Glutamatergic neuron (in vitro differentiated cells): ENCODE data around the gene ACSBG1. TPM values are rescaled to one million over a fixed set of nuclear protein-coding genes. Genes with fewer than 3 reads are reported as not detected.

Experiments
- DNase-seq: peaks from one replicate; pipeline ENCODE4 v3.0.0; 2022
- H3K27ac Mint-ChIP-seq: one replicate; pipeline ENCODE4 v1.8.0; 2020; ENCODE audit warnings: mild to moderate bottlenecking, mixed read lengths, inconsistent platforms; ENCODE audit not compliant: unreplicated experiment
- H3K27me3 Mint-ChIP-seq: one replicate; pipeline ENCODE4 v1.8.0; 2020; ENCODE audit warnings: mild to moderate bottlenecking, moderate library complexity, mixed read lengths, inconsistent platforms; ENCODE audit not compliant: unreplicated experiment
- H3K36me3 Mint-ChIP-seq: one replicate; pipeline ENCODE4 v1.8.0; 2020; ENCODE audit warnings: mild to moderate bottlenecking, mixed read lengths, inconsistent platforms; ENCODE audit not compliant: unreplicated experiment
- H3K4me1 Mint-ChIP-seq: one replicate; pipeline ENCODE4 v1.8.0; 2020; ENCODE audit warnings: mild to moderate bottlenecking, low read depth, mixed read lengths, inconsistent platforms; ENCODE audit not compliant: unreplicated experiment
- H3K4me3 Mint-ChIP-seq: one replicate; pipeline ENCODE4 v1.8.0; 2020; ENCODE audit warnings: mild to moderate bottlenecking, mixed read lengths, inconsistent platforms; ENCODE audit not compliant: unreplicated experiment
- H3K9me3 Mint-ChIP-seq: one replicate; pipeline ENCODE4 v1.8.0; 2020; ENCODE audit warnings: mild to moderate bottlenecking, moderate library complexity, mixed read lengths, inconsistent platforms; ENCODE audit not compliant: unreplicated experiment
- total RNA-seq: library from RNA; stranded (reverse); fragmentation: NEBNext Ultra II Directional; extraction: Animal tissue kit (Norgen Biotek cat#: 25700); gene quantifications from one replicate; pipeline ENCODE4 v1.2.1, GENCODE V29; 2021; ENCODE audit not compliant: unreplicated experiment
- TF ChIP-seq, protein P1 (sequence below): fragments of 200-600 bp; sonication (generic); IDR thresholded peaks from one replicate; pipeline ENCODE4 v1.5.0; 2021; ENCODE audit not compliant: partially characterized antibody, unreplicated experiment

The ACSBG1 gene
- total RNA-seq, 1 donor from 2014 or later: not detected

DNA sequence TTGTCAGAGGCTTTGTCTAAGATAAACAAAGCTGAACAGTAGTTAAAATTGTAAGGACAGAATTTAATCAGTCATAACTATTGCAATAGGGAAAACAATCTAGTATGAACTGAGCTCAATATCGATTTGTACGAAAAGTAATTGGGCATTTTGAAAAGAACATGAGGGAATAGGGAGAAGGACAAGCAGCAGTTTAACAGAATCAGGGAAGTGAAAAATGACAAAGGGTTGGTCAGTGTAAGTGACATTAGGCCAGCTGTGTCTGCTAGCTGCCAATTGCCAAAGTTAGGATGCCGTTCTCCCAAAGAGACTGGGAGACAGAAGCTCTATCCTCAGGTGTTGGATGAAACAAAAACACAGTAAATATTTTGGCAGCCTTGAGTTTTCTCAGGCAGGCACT, 26.7 kb upstream of the ACSBG1 start:
- Mint-ChIP-seq H3K36me3 (no peaks in the 10 kb centered on the region), H3K27me3 (peaks cover 1% of the 10 kb centered on the region), H3K27ac (no peak overlapping the region), H3K9me3 (peaks cover 2% of the 10 kb centered on the region), H3K4me1 (peaks cover 9% of the 10 kb centered on the region), H3K4me3 (no peak overlapping the region)
- no peak for DNase-seq
- TF ChIP-seq, protein P1, sequence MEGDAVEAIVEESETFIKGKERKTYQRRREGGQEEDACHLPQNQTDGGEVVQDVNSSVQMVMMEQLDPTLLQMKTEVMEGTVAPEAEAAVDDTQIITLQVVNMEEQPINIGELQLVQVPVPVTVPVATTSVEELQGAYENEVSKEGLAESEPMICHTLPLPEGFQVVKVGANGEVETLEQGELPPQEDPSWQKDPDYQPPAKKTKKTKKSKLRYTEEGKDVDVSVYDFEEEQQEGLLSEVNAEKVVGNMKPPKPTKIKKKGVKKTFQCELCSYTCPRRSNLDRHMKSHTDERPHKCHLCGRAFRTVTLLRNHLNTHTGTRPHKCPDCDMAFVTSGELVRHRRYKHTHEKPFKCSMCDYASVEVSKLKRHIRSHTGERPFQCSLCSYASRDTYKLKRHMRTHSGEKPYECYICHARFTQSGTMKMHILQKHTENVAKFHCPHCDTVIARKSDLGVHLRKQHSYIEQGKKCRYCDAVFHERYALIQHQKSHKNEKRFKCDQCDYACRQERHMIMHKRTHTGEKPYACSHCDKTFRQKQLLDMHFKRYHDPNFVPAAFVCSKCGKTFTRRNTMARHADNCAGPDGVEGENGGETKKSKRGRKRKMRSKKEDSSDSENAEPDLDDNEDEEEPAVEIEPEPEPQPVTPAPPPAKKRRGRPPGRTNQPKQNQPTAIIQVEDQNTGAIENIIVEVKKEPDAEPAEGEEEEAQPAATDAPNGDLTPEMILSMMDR: no peak

DNA sequence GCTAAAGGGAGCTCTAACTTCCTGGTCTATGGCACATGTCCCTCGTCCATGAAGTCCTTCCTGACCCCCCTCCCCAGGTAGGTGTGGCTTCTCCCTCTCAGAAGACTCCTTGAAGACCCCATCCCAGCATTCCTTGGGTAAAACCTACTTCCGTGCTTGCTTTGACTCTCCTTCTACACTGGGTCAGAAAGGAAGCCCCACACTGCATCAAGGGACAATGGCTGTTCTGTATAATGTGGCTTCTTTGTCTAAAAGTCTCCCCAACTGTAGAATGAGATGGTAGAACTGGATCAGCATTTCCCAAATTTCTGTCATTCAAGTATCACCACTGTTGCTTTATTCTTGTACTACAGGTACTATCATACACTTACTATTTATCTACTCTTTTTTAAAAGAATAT, 26.1 kb upstream of the ACSBG1 start:
- Mint-ChIP-seq H3K4me3 (peak overlapping the region; percentile 50), H3K36me3 (no peaks in the 10 kb centered on the region), H3K4me1 (peaks cover 9% of the 10 kb centered on the region), H3K9me3 (peaks cover 2% of the 10 kb centered on the region), H3K27me3 (no peaks in the 10 kb centered on the region), H3K27ac (peak overlapping the region; percentile 3)
- no peak for DNase-seq
- TF ChIP-seq, protein P1: no peak

DNA sequence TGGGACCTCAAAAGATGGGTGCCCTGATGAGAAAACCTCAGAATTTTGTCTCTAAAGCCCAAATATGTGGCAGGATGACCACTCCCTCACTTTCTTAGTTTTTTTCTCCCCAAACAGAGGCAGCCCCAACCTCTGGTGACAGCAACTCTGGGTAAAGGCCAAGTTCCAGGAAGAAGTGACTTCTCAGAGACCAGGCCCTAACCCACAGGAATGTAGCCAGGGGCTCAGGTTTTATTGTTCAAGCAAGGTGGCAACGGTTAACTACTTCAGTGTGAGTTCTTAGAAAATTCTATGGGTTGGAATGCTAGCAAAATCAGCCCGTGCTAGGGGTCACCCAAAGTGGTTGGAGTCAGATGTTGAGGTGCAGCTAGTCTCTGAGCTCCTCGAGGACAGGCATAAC, 24.9 kb upstream of the ACSBG1 start:
- no peak overlapping the region for H3K27ac Mint-ChIP-seq
- H3K36me3 Mint-ChIP-seq: no peaks in the 10 kb centered on the region
- H3K27me3 Mint-ChIP-seq: no peaks in the 10 kb centered on the region
- no peak for DNase-seq
- H3K4me1 Mint-ChIP-seq: peaks cover 9% of the 10 kb centered on the region
- H3K4me3 Mint-ChIP-seq: no peak overlapping the region
- TF ChIP-seq, protein P1: no peak
- H3K9me3 Mint-ChIP-seq: peaks cover 2% of the 10 kb centered on the region

DNA sequence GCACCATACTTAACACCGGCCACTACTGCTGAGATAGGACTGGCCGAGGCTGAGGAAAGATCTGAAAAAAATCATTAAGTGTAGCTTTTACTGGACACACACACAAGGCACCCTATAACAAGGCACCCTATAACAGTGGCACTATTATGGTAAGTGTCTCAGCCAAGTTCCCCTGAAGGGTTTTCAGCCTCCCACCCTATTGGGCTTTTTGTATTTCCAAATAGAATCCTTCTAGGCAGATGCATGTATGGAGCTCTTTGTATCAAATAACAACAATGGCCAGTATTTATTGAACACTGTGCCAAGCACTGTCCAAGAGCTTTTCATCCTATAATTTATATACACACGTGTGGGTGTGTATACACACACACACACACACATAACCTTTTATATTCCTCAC, 23.3 kb upstream of the ACSBG1 start:
- Mint-ChIP-seq H3K36me3 (no peaks in the 10 kb centered on the region), H3K27ac (no peak overlapping the region), H3K4me3 (no peak overlapping the region), H3K9me3 (peaks cover 2% of the 10 kb centered on the region), H3K27me3 (no peaks in the 10 kb centered on the region), H3K4me1 (peaks cover 9% of the 10 kb centered on the region)
- TF ChIP-seq, protein P1: no peak
- DNase-seq: no peak

DNA sequence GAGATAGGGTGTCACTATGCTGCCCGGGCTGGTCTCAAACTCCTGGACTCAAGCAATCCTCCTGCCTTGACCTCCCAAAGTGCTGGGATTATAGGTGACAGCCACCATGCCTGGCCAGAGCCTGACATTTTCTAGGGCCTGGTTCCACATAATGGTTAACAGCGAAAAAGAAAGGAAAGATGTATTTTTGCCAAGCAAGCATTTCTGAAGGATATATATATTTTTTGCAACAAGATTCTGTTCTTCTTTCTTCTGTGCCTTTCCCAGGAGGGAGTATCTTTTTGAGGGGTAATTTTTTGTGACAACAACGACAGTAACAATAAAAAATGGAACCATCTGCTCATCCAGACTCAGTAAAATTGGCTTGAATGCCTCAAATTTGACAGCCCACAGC, 21.7 kb upstream of the ACSBG1 start:
- H3K9me3 Mint-ChIP-seq: peaks cover 2% of the 10 kb centered on the region
- no peak for DNase-seq
- H3K27me3 Mint-ChIP-seq: no peaks in the 10 kb centered on the region
- no peak overlapping the region for H3K4me3 Mint-ChIP-seq
- H3K36me3 Mint-ChIP-seq: no peaks in the 10 kb centered on the region
- H3K27ac Mint-ChIP-seq: no peak overlapping the region
- H3K4me1 Mint-ChIP-seq: peaks cover 9% of the 10 kb centered on the region
- TF ChIP-seq, protein P1: no peak
